ENCODE results near the gene SUGCT.
A peak's percentile ranks its signal among the peaks of the same experiment; 100 is the strongest.

Gene SUGCT

GRCh38 chr7:40382145-40382544 is 247.3 kb downstream of the SUGCT start:
- no peaks in the 10 kb centered on the region for H3K4me1 Mint-ChIP-seq
- no peaks in the 10 kb centered on the region for H3K36me3 Mint-ChIP-seq (ENCODE audit: low read depth)
- peaks cover 22% of the 10 kb centered on the region for H3K9me3 Mint-ChIP-seq
- H3K27ac Mint-ChIP-seq = no peak overlapping the region
- no peak overlapping the region for H3K4me3 Mint-ChIP-seq
- no peak for TF ChIP-seq CTCF (IDR thresholded peaks at IDR 0.05; ENCODE audit: unreplicated experiment in 3 of 3)
- H3K27me3 Mint-ChIP-seq (ENCODE audit: low read depth) = no peaks in the 10 kb centered on the region

GRCh38 chr7:40393660-40394059 is 258.9 kb downstream of the SUGCT start:
- H3K4me1 Mint-ChIP-seq = peaks cover 6% of the 10 kb centered on the region
- no peak for TF ChIP-seq CTCF (IDR thresholded peaks at IDR 0.05; ENCODE audit: unreplicated experiment in 3 of 3)
- no peak overlapping the region for H3K27ac Mint-ChIP-seq
- H3K27me3 Mint-ChIP-seq (ENCODE audit: low read depth) = no peaks in the 10 kb centered on the region
- no peaks in the 10 kb centered on the region for H3K36me3 Mint-ChIP-seq (ENCODE audit: low read depth)
- H3K9me3 Mint-ChIP-seq = no peaks in the 10 kb centered on the region
- no peak overlapping the region for H3K4me3 Mint-ChIP-seq

GRCh38 chr7:40394400-40394799 is 259.6 kb downstream of the SUGCT start:
- Mint-ChIP-seq H3K4me1 (peaks cover 6% of the 10 kb centered on the region), H3K27ac (no peak overlapping the region), H3K36me3 (ENCODE audit: low read depth) (no peaks in the 10 kb centered on the region), H3K4me3 (no peak overlapping the region), H3K27me3 (ENCODE audit: low read depth) (no peaks in the 10 kb centered on the region), H3K9me3 (no peaks in the 10 kb centered on the region)
- TF ChIP-seq CTCF (IDR thresholded peaks at IDR 0.05; ENCODE audit: unreplicated experiment in 3 of 3) = no peak

GRCh38 chr7:40400525-40400924 is 265.7 kb downstream of the SUGCT start:
- Mint-ChIP-seq H3K4me3 (no peak overlapping the region), H3K4me1 (peaks cover 34% of the 10 kb centered on the region), H3K9me3 (peaks cover 3% of the 10 kb centered on the region), H3K27me3 (ENCODE audit: low read depth) (no peaks in the 10 kb centered on the region), H3K36me3 (ENCODE audit: low read depth) (no peaks in the 10 kb centered on the region), H3K27ac (no peak overlapping the region)
- TF ChIP-seq CTCF (IDR thresholded peaks at IDR 0.05; ENCODE audit: unreplicated experiment in 3 of 3) = no peak

- Mint-ChIP-seq H3K36me3 (ENCODE audit: low read depth) (no peaks in the 10 kb centered on the region), H3K4me3 (no peak overlapping the region), H3K27ac (peak overlapping the region in 1 of 3 experiments; percentile 82), H3K27me3 (ENCODE audit: low read depth) (no peaks in the 10 kb centered on the region), H3K9me3 (peaks cover 3% of the 10 kb centered on the region), H3K4me1 (peaks cover 34% of the 10 kb centered on the region)
- TF ChIP-seq CTCF (IDR thresholded peaks at IDR 0.05; ENCODE audit: unreplicated experiment in 3 of 3) = no peak
These were observed 266.6 kb downstream of the SUGCT start for GRCh38 chr7:40401406-40401805.

- Mint-ChIP-seq H3K27me3 (ENCODE audit: low read depth) (no peaks in the 10 kb centered on the region), H3K27ac (peak overlapping the region; percentile 27 to 82 (median 54)), H3K4me3 (no peak overlapping the region), H3K4me1 (peaks cover 28% of the 10 kb centered on the region), H3K9me3 (peaks cover 5% of the 10 kb centered on the region), H3K36me3 (ENCODE audit: low read depth) (no peaks in the 10 kb centered on the region)
- TF ChIP-seq CTCF (IDR thresholded peaks at IDR 0.05; ENCODE audit: unreplicated experiment in 3 of 3) = no peak
These were observed 267.9 kb downstream of the SUGCT start for GRCh38 chr7:40402661-40403060.
